OCI-LY3 (cell line): Measurements from ENCODE around the gene FGGY.
"Not testable (repeated sequence)": the region's sequence is repeated elsewhere in the genome, so short reads cannot be mapped to it uniquely, and the experiment has no call there.

Experiments used
- CTCF ChIP-seq: fragments of 200-600, 300-600 bp; sonication (generic); IDR thresholded peaks from 2 replicates; pipeline ENCODE4 v1.5.1; 2014; ENCODE audit warnings: antibody characterized with exemption, low read length, low read depth
- EZH2phosphoT487 ChIP-seq: fragments of 200-600 bp; shearing (Covaris generic); IDR thresholded peaks from 2 replicates; pipeline ENCODE4 v1.6.1; 2018; ENCODE audit warnings: antibody characterized with exemption, mixed run types, low read depth

GRCh38 chr1:59710920-59711319 is 414.0 kb downstream of the FGGY start:
- not testable (repeated sequence) for TF ChIP-seq CTCF, EZH2phosphoT487
